Measurements from ENCODE around the gene GPR85.
A peak's percentile ranks its signal among the peaks of the same experiment; 100 is the strongest.

Gene GPR85, protein sequence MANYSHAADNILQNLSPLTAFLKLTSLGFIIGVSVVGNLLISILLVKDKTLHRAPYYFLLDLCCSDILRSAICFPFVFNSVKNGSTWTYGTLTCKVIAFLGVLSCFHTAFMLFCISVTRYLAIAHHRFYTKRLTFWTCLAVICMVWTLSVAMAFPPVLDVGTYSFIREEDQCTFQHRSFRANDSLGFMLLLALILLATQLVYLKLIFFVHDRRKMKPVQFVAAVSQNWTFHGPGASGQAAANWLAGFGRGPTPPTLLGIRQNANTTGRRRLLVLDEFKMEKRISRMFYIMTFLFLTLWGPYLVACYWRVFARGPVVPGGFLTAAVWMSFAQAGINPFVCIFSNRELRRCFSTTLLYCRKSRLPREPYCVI

DNA sequence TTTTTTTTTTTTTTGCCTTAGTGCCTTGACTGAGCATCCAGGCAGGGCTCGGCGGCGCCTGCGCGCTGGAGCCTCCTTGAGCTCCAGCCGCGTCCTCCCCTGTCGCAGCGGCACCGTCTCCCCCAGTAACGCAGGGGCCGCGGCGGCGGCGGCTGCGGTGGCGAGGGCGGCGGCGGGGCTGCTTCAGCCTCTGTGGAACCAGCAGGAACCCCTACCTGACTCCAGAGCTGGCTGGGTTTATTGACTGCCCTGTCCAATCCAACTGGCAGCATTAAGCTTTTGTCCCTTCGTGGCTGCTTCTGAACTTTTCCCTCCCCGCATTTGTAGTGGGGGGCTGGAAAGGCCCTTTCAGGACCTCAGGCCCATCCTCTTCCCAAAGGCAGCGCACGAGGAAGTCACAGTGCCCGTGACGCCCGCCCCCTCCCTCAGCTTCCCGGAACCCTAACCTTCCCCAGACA is at the start of gene GPR85:
TSS of gene GPR85 (minus strand) at position 397 of the 458 bp plus-strand sequence. CDS start 2,106 bp downstream, outside the sequence.
- DNase-seq (ENCODE audit: extremely low read depth, low read depth), result peak; percentile 30
- TF ChIP-seq, protein P1, sequence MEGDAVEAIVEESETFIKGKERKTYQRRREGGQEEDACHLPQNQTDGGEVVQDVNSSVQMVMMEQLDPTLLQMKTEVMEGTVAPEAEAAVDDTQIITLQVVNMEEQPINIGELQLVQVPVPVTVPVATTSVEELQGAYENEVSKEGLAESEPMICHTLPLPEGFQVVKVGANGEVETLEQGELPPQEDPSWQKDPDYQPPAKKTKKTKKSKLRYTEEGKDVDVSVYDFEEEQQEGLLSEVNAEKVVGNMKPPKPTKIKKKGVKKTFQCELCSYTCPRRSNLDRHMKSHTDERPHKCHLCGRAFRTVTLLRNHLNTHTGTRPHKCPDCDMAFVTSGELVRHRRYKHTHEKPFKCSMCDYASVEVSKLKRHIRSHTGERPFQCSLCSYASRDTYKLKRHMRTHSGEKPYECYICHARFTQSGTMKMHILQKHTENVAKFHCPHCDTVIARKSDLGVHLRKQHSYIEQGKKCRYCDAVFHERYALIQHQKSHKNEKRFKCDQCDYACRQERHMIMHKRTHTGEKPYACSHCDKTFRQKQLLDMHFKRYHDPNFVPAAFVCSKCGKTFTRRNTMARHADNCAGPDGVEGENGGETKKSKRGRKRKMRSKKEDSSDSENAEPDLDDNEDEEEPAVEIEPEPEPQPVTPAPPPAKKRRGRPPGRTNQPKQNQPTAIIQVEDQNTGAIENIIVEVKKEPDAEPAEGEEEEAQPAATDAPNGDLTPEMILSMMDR (IDR thresholded peaks at IDR 0.05; ENCODE audit: low read depth, low read length), result no peak

DNA sequence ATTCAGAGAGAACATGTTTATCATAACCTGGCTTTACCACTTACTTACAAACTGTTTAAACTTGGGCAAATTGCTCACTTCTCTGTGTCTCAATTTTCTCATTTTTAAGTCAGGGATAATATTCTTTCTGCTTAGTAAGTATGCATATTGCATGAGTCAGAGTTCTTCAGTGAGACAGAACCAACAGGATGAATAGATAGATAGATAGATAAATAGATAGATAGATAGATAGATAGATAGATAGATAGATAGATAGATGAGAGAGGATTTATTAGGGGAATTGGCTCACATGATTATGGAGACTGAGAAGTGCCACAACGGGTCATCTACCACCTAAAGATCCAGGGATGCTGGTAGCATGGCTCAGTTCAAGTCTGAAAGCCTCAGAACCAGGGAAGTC is 47.4 kb upstream of the GPR85 start:
- no peak for DNase-seq (ENCODE audit: extremely low read depth, low read depth)
- TF ChIP-seq, protein P1 (IDR thresholded peaks at IDR 0.05; ENCODE audit: low read depth, low read length), result no peak

DNA sequence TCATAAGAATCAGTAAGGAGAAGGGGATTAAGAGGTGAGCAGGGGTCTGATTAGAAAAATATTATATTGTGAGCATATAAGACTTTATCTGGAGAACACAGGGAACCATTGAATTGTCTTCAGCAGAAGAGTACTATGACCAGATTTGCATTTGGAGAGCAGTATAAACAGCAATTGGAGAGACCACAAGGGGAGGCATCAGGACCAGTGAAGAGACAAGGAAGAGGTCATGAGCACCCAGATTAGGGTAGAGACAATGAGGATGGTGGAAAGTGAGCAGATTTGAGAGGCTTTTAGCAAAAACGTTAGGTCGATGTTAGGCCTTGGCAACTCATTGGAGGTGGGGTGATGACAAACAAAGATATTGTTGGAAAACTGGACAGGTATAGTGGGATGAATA is 44.7 kb upstream of the GPR85 start:
- no peak for DNase-seq (ENCODE audit: extremely low read depth, low read depth)
- TF ChIP-seq, protein P1 (IDR thresholded peaks at IDR 0.05; ENCODE audit: low read depth, low read length), result no peak

DNA sequence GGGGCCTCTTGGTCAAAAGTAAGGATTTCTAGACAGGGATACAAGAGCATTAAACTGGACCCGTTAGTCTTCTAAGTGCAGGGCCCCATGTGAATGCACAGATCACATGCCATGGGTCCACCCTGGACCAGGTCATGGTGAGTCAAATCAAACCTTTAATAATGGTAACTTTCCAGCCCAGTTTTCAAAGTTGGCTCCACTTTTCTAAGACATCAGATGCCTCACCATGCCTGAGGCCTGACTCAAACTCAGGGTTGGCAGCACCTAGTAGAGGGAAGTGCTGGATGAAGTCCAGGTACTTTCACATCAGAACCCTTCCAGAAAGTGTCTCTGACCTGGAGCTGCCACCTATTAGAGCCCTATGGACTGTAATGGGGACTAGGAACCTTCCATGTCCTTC is 41.4 kb upstream of the GPR85 start:
- DNase-seq (ENCODE audit: extremely low read depth, low read depth), result no peak
- TF ChIP-seq, protein P1 (IDR thresholded peaks at IDR 0.05; ENCODE audit: low read depth, low read length), result no peak

DNA sequence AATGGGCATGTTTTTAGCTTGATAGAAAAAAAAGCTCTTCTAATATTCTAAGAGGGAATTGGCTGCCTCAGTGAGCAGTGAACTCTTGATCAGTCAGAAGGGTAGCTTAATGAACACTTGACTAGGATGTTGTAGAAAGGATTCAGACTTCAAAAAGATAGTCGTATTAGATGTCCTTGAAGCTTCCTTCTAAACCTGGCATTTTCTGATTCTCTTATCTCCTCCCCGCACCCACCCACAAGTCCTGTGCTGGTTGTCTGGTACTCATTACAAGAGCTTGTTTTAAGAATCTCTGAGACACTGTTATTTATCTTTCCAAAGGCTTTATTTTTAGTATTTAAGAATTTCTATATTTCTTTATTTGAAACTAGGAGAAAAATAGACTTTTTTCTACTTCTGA is 39.1 kb upstream of the GPR85 start:
- no peak for DNase-seq (ENCODE audit: extremely low read depth, low read depth)
- TF ChIP-seq, protein P1 (IDR thresholded peaks at IDR 0.05; ENCODE audit: low read depth, low read length), result no peak

DNA sequence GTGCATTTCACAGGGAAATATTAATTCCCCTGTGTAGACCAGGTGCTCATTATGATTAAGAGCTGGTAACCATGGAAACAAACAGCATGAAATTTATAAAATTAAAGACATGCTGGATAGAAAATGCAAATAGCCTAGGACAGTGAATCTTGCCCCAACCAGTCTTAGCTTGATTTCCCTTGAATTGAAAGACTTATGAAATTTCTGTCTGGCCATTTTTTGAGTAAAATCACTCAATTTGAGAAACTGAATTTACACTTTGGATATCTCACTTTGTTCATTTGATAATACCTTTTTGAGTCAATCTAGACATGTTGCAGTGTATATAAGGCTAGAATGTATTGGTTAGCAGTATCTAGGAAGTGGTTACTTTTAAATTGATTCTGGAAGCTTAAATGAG is 36.1 kb upstream of the GPR85 start:
- no peak for DNase-seq (ENCODE audit: extremely low read depth, low read depth)
- TF ChIP-seq, protein P1 (IDR thresholded peaks at IDR 0.05; ENCODE audit: low read depth, low read length), result no peak

DNA sequence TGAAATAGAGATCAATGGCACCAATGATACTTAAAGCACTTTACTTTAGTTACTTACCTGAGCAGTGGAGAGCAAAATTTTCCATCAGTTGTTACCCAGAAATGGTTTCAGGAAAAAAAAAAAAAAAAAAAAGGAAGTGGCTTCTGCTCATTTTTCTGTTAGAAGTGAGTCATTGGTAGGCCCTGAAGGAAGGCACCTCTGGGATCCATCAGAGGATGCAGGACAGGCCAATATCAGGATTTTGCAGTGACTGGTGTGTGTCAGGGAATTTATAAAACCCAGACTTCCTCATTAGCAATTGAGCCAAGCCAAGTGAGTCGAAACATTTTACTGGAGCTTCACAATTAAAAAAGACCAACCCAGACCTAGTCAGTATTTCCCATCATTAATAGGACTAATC is 34.0 kb upstream of the GPR85 start:
- TF ChIP-seq, protein P1 (IDR thresholded peaks at IDR 0.05; ENCODE audit: low read depth, low read length), result no peak
- DNase-seq (ENCODE audit: extremely low read depth, low read depth), result no peak

All from AG09319 (cell line).